ENCODE data around the gene DENND2C. TPM values are rescaled to one million over a fixed set of nuclear protein-coding genes. Genes with fewer than 3 reads are reported as not detected.

DENND2C gene
- total and polyA plus RNA-seq, 2 of the 13 experiments (the other 11 are each of a cell fraction or from before 2014, with no cell fraction given) = 0.08 to 0.33 TPM

- TF ChIP-seq, protein P1, sequence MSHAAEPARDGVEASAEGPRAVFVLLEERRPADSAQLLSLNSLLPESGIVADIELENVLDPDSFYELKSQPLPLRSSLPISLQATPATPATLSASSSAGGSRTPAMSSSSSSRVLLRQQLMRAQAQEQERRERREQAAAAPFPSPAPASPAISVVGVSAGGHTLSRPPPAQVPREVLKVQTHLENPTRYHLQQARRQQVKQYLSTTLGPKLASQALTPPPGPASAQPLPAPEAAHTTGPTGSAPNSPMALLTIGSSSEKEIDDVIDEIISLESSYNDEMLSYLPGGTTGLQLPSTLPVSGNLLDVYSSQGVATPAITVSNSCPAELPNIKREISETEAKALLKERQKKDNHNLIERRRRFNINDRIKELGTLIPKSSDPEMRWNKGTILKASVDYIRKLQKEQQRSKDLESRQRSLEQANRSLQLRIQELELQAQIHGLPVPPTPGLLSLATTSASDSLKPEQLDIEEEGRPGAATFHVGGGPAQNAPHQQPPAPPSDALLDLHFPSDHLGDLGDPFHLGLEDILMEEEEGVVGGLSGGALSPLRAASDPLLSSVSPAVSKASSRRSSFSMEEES (CRISPR knock-in tag; IDR thresholded peaks at IDR 0.05) = peak; percentile 34; the same call in 1 of the 2 replicates
- TF ChIP-seq ASH2L (IDR thresholded peaks at IDR 0.05; ENCODE audit: insufficient read length, low read depth, low read length) = peak; percentile 66
- TF ChIP-seq RFXANK (CRISPR knock-in tag; IDR thresholded peaks at IDR 0.05) = no peak
- no peak for TF ChIP-seq ZNF737 (CRISPR knock-in tag; IDR thresholded peaks at IDR 0.05; ENCODE audit: borderline replicate concordance)
- TF ChIP-seq, protein P2, sequence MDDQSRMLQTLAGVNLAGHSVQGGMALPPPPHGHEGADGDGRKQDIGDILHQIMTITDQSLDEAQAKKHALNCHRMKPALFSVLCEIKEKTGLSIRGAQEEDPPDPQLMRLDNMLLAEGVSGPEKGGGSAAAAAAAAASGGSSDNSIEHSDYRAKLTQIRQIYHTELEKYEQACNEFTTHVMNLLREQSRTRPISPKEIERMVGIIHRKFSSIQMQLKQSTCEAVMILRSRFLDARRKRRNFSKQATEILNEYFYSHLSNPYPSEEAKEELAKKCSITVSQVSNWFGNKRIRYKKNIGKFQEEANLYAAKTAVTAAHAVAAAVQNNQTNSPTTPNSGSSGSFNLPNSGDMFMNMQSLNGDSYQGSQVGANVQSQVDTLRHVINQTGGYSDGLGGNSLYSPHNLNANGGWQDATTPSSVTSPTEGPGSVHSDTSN (CRISPR knock-in tag; IDR thresholded peaks at IDR 0.05; ENCODE audit: borderline replicate concordance) = no peak
- TF ChIP-seq, protein P3, sequence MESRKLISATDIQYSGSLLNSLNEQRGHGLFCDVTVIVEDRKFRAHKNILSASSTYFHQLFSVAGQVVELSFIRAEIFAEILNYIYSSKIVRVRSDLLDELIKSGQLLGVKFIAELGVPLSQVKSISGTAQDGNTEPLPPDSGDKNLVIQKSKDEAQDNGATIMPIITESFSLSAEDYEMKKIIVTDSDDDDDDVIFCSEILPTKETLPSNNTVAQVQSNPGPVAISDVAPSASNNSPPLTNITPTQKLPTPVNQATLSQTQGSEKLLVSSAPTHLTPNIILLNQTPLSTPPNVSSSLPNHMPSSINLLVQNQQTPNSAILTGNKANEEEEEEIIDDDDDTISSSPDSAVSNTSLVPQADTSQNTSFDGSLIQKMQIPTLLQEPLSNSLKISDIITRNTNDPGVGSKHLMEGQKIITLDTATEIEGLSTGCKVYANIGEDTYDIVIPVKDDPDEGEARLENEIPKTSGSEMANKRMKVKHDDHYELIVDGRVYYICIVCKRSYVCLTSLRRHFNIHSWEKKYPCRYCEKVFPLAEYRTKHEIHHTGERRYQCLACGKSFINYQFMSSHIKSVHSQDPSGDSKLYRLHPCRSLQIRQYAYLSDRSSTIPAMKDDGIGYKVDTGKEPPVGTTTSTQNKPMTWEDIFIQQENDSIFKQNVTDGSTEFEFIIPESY (CRISPR knock-in tag; IDR thresholded peaks at IDR 0.05) = no peak
- TF ChIP-seq, protein P4, sequence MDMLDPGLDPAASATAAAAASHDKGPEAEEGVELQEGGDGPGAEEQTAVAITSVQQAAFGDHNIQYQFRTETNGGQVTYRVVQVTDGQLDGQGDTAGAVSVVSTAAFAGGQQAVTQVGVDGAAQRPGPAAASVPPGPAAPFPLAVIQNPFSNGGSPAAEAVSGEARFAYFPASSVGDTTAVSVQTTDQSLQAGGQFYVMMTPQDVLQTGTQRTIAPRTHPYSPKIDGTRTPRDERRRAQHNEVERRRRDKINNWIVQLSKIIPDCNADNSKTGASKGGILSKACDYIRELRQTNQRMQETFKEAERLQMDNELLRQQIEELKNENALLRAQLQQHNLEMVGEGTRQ (IDR thresholded peaks at IDR 0.05; ENCODE audit: low read depth, low read length) = no peak
- TF ChIP-seq, protein P4 (CRISPR knock-in tag; IDR thresholded peaks at IDR 0.05; ENCODE audit: borderline replicate concordance) = no peak
- TF ChIP-seq NR1H2 (CRISPR knock-in tag; IDR thresholded peaks at IDR 0.05; ENCODE audit: borderline replicate concordance, low read depth) = no peak
- TF ChIP-seq ZBTB38 (CRISPR knock-in tag; IDR thresholded peaks at IDR 0.05) = no peak
- no peak for TF ChIP-seq STAG1 (CRISPR knock-in tag; IDR thresholded peaks at IDR 0.05)
- TF ChIP-seq THRA (CRISPR knock-in tag; IDR thresholded peaks at IDR 0.05; ENCODE audit: borderline replicate concordance) = no peak
- TF ChIP-seq ZHX1 (CRISPR knock-in tag; IDR thresholded peaks at IDR 0.05; ENCODE audit: low read depth) = peak; percentile 90
- TF ChIP-seq RXRB (CRISPR knock-in tag; IDR thresholded peaks at IDR 0.05; ENCODE audit: borderline replicate concordance) = peak; percentile 41; the same call in 1 of the 2 replicates
- no peak for TF ChIP-seq NFATC3 (CRISPR knock-in tag; IDR thresholded peaks at IDR 0.05)
- no peak for TF ChIP-seq FOXA1 (IDR thresholded peaks at IDR 0.05)
- peak; percentile 48; the same call in 1 of the 2 replicates for TF ChIP-seq FOXA1 (CRISPR knock-in tag; IDR thresholded peaks at IDR 0.05)
Measured at GRCh38 chr1:114581335-114582287, 88.2 kb downstream of the DENND2C start, which contains the start of gene BCAS2 (continued).
